Kidney tubule cell (primary cell): ENCODE data around the gene MYH11.
A peak's percentile ranks its signal among the peaks of the same experiment; 100 is the strongest.
"Not testable (repeated sequence)": the region's sequence is repeated elsewhere in the genome, so short reads cannot be mapped to it uniquely, and the experiment has no call there.

ENCODE experiments used
- DNase-seq: peaks from one replicate; pipeline ENCODE4 v3.0.0-alpha.2; 2018; ENCODE audit warnings: low spot score

MYH11 gene

DNA sequence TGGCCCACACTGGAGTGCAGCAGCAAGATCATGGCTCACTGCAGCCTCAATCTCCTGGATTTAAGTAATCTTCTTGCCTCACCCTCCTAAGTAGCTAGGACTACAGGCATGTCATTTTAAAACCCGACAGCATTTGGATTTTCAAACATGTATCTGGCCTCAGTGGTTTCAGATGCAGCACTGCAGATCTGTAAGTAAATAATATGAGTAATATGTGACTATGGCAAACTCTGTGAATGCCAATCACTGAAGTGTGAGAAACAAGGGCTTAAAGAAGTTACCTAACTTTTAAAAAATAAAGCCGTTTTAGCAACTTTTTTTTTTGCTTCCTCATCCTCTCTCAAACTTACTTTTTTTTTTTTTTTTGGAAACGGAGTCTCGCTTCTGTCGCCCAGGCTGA lies 19.7 kb upstream of the MYH11 start:
- DNase-seq: peak; percentile 59

DNA sequence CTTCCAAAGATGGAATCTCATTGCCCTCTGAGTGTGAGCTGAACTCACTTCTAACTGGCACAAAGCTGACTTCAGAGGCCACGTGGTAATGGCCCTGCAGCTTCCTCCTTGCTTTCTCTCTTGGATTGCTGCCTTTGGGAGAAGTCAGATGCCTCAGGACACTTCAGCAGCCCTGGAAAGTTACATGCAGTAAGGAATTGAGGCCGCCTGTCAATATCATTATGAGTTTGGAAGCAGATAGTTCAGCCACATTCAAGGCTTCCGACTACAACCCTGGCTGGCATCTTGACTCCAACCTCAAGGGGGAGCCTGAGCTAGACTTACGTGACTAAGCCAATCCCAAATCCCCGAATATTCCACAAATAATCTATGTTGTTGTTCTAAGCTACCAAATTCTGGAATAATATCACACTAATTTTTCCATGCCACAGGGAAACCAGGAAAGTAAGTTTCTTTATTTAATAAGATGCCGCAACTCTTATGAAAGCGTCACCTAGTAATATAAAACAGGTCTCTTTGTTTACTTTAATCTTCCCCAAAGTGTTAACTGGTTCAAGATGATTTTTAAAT lies 18.0 kb upstream of the MYH11 start:
- DNase-seq: peak; percentile 71

GRCh38 chr16:15873737-15874136 lies 16.9 kb upstream of the MYH11 start:
- no peak for DNase-seq

GRCh38 chr16:15873301-15873700 lies 16.5 kb upstream of the MYH11 start:
- DNase-seq: no peak

DNA sequence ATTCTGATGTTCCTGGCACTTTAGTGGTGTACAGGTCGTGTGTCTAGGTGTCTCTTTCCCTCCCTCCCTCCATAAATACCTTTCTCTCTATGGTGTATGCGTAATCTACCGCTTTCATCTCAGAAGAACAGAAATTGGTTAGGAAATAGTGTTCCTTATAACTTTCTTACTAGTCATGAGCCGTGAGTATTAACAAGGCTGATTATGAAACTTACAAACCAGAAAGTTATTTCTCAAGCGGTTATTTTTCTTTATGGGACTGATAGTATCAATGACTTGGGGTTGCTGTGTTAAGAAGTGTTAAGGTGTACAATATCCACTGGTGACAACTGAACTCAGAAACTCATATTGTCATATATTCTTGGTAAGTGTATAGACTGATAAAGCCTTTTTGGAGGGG lies 13.2 kb upstream of the MYH11 start:
- no peak for DNase-seq

- DNase-seq: no peak
These were observed 9.6 kb upstream of the MYH11 start for GRCh38 chr16:15866451-15866850.

- no peak for DNase-seq
These were observed 8.9 kb upstream of the MYH11 start for GRCh38 chr16:15865742-15866141.

GRCh38 chr16:15864939-15865338 lies 8.1 kb upstream of the MYH11 start:
- DNase-seq: no peak

GRCh38 chr16:15861996-15862395 lies 5.2 kb upstream of the MYH11 start:
- DNase-seq: no peak

- DNase-seq: no peak
These were observed 2.3 kb upstream of the MYH11 start for GRCh38 chr16:15858921-15859668.

GRCh38 chr16:15857724-15858560 lies 1.1 kb upstream of the MYH11 start:
- DNase-seq: peak; percentile 14

- DNase-seq: no peak
These were observed 646 bp downstream of the MYH11 start for GRCh38 chr16:15856182-15856581.

DNA sequence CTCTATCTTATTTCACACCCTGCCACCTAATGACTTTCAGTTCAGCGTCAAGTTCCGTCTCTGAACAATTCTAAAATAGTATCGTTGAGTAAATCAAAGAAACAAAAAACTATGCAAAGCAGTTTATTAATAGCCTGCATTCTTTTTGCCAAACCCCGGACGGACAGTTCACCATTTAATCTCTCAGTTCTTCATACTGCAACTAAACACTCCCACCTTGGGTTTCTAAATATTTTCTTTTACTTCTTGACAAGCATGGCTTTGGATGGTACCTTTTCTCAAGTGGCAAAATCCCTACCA lies 1.2 kb downstream of the MYH11 start:
- DNase-seq: no peak

GRCh38 chr16:15854906-15855703 lies 1.7 kb downstream of the MYH11 start:
- no peak for DNase-seq

DNA sequence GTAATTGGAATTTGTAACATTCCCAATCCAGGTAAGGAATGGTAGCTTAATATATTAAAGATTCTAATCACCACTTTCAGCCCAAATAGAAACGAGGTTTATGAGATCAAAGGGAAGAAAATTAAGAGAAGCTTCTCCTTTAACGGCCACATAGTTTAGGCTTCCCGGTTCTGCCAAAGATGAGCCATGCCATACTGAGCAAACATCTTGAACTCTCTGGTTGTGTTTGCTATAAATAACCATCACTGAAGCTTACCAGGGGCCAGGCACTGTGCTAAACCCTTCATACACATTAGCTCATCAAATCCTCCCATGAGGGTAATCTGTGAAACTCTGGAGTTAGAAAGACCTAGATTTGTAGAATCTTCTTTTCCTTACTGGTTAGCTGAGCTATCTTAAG lies 2.8 kb downstream of the MYH11 start:
- DNase-seq: no peak

GRCh38 chr16:15853021-15853420 lies 3.8 kb downstream of the MYH11 start:
- no peak for DNase-seq

DNA sequence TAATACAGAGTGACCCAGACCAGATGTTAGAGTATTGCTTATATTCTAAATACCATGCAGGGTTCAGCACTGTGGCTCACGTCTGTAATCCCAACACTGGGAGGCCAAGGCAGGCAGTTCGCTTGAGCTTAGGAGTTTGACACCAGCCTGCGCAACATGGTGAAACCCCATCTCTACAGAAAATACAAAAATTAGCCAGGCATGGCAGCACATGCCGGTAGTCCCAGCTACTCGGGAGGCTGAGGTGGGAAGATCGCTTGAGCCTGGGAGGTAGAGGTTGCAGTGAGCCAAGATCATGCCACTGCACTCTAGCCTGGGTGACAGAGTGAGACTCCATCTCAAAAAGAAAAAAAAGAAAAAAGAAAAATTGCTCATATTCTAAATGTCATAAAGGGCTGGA lies 6.3 kb downstream of the MYH11 start:
- DNase-seq: not testable (repeated sequence)

DNA sequence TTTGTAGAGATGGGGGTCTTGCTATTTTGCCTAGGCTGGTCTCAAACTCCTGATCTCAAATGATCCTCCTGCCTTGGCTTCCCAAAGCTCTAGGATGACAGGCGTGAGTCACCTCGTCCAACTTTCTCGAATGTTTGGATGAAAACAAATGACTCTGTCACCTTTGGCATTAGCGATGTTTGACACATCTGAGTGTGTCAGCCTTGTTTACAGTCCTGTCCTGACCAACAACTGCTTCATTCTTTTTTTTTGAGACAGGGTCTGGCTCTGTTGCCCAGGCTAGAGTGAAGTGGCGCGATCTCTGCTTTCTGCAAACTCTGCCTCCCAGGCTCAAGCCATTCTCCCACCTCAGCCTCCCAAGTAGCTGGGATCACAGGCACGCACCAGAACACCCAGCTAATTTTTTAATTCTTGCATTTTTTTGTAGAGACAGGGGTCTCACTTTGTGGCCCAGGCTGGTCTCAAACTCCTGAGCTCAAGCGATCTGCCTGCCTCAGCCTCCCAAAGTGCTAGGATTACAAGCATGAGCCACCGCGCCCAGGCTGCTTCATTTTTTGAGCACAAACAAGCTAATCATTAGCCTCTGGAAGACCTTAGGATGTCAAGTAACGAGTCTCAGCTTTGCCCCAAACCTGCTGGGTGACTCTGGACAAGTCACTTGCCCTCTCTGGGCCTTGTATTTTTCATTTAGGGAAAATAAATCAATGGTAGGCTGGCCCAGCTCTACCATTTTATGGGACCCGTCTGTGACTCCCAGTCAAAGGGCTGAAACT lies 7.4 kb downstream of the MYH11 start:
- DNase-seq: no peak

DNA sequence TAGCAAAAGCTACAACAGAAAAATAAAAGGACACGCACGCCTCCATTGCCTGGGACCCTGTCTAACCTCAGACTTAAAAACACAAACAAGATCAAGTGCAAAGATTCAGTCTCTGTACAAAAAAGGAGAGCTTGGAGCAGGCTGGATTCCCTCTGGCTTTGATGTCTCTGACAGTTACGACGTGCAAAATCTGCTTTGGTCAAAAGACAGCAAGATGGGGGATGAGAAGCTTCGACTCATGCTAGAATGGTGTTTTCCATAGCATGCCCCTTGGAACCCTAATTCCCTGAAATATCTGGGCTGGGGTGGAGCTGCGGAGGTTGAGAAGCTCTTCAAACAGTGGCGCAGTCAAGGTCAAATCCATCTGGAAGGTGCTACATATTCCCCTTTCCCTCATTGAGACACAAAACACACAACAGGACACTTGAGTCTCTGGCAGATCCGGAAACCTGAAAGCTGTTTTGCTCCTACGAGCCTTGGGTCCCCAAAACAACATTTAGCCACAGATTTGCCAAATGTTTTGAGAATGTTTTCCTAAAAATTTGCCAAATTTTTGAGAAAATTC lies 9.1 kb downstream of the MYH11 start:
- DNase-seq: no peak

DNA sequence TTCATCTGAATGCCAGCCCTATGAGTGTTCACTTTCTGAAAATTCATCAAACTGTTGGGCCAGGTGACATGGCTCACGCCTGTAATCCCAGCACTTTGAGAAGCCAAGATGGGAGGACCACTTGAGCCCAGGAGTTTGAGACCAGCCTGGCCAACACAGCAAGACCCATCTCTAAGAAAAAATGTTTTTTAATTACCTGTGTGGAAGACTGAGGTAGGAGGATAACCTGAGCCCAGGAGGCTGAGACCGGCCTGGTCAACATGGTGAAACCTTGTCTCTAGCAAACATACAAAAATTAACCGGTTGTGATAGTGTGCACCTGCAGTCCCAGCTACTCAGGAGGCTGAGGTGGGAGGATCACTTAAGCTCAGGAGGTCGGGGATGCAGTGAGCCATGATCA lies 10.3 kb downstream of the MYH11 start:
- DNase-seq: no peak

GRCh38 chr16:15843635-15844279 lies 13.1 kb downstream of the MYH11 start:
- DNase-seq: no peak
